GDM1 (cell line): ENCODE measurements around the gene PROX1.

Experiments
- DNase-seq: peaks from one replicate; lab custom pipeline; 2025; lab: John Stamatoyannopoulos, UW

PROX1 gene, protein sequence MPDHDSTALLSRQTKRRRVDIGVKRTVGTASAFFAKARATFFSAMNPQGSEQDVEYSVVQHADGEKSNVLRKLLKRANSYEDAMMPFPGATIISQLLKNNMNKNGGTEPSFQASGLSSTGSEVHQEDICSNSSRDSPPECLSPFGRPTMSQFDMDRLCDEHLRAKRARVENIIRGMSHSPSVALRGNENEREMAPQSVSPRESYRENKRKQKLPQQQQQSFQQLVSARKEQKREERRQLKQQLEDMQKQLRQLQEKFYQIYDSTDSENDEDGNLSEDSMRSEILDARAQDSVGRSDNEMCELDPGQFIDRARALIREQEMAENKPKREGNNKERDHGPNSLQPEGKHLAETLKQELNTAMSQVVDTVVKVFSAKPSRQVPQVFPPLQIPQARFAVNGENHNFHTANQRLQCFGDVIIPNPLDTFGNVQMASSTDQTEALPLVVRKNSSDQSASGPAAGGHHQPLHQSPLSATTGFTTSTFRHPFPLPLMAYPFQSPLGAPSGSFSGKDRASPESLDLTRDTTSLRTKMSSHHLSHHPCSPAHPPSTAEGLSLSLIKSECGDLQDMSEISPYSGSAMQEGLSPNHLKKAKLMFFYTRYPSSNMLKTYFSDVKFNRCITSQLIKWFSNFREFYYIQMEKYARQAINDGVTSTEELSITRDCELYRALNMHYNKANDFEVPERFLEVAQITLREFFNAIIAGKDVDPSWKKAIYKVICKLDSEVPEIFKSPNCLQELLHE

GRCh38 chr1:213987927-213988506, at the start of gene PROX1:
TSS of gene PROX1 (plus strand) at chr1:213987973. CDS start at chr1:213996536, 8,563 bp downstream.
- DNase-seq, result no peak

DNA sequence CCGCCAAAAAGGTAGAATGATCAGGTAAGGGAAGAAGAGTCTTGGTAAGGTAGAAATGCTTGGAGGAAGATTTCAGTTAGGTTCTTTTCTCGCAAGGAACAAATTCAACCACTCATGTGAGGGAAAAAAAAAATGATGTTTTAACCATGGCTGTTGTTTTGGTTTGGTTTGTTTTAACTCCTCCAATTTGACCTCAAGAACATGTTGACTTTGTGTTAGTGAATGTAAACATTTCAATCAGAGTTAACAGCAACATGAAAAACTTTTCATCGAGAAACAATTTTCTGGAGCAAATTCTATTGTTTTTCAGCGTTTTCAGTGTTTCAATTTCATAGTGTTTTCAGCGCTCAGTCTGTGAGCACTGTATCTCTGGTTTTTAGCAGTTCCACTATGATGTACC, 49.0 kb upstream of the PROX1 start:
- DNase-seq, result no peak

- DNase-seq, result no peak
These were observed 47.9 kb upstream of the PROX1 start for GRCh38 chr1:213939888-213940287.

DNA sequence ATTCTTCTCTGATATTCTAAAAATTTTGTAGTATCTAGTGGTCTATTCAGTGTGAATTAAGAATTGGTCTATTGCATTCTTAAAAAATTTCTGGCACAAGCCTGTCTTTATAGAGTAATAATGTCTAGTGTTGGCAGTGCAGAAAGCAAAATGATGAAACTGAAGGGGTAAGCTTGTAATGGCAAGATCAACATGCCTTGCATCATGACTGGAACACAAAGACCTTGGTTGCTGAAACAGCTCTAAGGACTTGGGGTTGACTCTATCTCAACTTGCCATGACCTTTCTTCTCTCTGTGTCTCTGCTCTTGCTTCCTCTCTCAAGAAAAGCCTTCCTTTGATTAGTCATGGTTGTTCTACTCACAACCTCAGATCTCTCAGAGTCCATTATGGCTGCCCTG, 46.8 kb upstream of the PROX1 start:
- DNase-seq, result no peak

GRCh38 chr1:213942061-213942460, 45.7 kb upstream of the PROX1 start:
- no peak for DNase-seq

- no peak for DNase-seq
These were observed 40.5 kb upstream of the PROX1 start for GRCh38 chr1:213947200-213947801.

GRCh38 chr1:213951876-213952275, 35.9 kb upstream of the PROX1 start:
- no peak for DNase-seq

DNA sequence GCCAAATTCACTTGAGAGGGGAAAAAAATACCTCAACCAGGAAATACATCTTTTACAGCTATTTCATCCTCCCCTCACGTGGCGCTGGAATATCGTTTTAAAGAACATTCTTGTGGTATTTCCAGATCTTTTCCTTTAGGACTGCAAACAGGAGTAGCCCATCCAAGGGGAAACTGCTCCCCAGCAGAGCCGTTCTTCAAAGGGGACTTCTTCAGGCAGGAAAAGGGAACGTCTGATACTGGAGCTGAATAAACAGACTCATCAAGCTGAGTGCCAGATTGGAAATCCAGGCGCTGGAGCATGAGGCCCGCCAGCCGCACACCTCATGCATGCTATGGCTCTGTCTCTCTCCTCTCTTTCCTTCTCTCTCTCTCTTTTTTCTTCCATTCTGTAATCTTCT, 34.0 kb upstream of the PROX1 start:
- no peak for DNase-seq

DNA sequence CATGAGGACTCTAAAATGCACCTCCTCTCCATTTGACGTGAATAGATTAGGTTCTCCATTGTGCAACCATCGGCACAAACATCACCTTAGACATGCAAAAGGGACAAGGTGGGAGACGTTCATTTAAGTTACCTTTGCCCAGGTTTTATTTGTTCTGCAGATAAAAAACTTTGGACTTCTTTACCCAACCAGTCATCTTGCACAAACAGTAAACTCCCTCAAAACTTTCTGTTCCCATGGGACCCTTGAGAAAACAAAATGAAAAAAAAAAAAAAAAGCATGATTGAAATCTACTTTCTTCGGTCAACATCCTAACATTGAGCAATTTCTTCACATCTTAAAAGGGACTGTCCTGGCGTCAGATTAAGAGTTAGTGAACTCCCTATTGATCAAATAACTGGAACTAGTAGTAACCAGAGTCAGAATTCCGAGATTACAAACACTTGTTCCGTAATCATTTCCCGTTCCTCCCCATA, 31.4 kb upstream of the PROX1 start:
- no peak for DNase-seq

GRCh38 chr1:213958346-213958745, 29.4 kb upstream of the PROX1 start:
- DNase-seq, result no peak

- no peak for DNase-seq
These were observed 26.8 kb upstream of the PROX1 start for GRCh38 chr1:213960963-213961362.

GRCh38 chr1:213962508-213962907, 25.3 kb upstream of the PROX1 start:
- DNase-seq, result no peak

DNA sequence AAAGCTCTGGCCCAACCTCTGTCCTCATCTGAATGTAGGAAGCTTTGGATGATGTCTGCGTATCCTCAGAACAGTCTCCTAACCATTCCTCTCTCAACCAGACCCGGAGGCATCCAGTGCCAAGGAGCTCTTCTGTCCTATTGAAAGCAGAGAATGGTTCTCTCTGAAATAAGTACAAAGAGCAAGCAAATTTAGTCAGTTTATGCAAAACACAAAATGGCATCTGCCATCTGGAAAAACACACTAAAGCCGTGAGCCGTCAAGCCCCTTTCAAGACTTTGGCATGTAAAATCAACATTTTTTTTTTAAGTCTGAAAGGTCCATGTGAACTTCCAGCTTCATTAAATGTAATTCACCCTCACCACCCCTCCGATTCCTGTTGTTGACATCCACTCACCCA, 21.7 kb upstream of the PROX1 start:
- DNase-seq, result no peak

GRCh38 chr1:213968146-213968825, 19.5 kb upstream of the PROX1 start:
- DNase-seq, result no peak

- DNase-seq, result no peak
These were observed 17.7 kb upstream of the PROX1 start for GRCh38 chr1:213969958-213970555.

GRCh38 chr1:213972141-213972540, 15.6 kb upstream of the PROX1 start:
- DNase-seq, result no peak

DNA sequence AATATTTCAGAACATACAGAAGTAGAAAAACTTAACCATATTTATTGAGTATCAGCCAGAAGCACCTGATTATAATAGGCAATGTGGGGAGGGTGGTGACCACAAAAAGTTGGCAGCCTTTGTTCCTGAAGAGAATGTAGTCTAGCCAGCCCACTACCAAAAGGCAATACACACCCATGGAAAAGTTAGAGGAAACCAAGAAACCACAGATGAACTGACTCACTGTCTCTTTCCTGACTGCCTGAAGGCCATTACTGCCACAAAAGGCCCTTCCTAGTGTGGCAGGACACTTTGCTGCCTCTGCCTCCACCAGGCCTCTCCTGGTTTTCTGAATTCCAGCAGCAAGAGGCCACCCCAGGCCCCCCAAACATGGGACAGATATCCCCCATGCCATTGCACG, 14.6 kb upstream of the PROX1 start:
- no peak for DNase-seq

GRCh38 chr1:213976665-213977485, 10.9 kb upstream of the PROX1 start:
- no peak for DNase-seq

DNA sequence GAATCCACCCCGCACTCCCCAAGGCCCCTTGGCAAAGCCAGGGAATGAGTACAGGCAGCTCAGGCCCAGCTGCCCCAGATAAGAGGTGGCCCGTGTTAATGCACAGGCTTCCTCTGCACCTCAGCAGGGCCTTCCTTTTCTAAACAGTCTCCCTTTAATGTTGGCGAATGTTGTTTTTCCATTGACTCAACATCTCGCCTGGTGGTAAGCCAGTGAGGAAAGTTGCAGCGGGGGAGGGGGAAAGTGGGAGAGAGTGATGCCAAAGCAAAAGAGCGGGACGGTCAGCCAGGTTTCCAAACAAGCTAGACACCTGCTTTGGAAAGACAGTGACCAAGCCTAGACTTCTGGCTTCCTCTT, 10.3 kb upstream of the PROX1 start:
- no peak for DNase-seq

- no peak for DNase-seq
These were observed 9.9 kb upstream of the PROX1 start for GRCh38 chr1:213977909-213978308.
